ENCODE measurements around the gene SLA2. TPM values are rescaled to one million over a fixed set of nuclear protein-coding genes. Genes with fewer than 3 reads are reported as not detected.

Gene SLA2
- total RNA-seq, 2 experiments from 2014 or later: 19.9 to 21.3 TPM

DNA sequence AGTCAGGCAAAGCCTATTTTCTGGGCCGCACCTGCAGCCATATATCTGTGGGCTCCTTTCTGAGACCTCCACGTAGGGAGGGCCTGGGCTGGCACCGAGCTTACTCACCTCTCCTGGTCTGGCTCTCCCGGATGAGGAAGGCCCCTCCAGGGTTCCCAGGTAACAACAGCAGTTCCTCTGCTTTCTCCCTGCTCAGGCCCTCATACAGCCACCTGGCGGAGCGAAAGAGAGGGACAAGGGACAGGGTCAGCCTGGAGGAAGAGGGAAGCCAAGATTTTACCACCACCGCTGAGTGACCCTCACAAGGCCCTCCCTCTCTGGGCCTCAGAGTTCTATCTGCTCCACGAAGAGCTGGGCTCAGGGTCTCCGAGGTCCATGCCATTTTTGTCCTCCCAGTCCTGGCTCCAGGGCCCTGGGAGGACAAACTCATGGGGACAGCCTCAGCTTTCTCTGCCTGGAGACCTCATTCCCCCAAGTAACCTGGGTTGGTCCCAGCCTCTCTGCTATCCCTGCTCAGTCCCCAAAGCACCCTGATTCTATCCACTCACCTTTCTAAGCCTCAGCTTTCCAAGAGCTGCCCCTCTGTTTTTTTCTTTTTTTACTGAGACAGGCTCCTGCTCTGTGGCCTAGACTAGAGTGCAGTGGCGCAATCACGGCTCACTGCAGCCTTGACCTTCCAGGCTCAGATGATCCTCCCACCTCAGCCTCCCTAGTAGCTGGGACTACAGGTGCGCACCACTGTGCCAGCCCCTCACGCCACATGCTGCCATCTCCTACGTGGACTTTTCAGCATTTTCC lies 13.3 kb downstream of the SLA2 start:
- POLR2A ChIA-PET: interaction anchor here (0.8 to 1.5 kb wide), 2 partner anchors 13 to 27 kb away, joined by 3 to 4 read pairs; partner anchors contain the start of genes RAB5IF and SLA2
- peaks cover 68% of the 10 kb centered on the region for H3K36me3 ChIP-seq (ENCODE audit: insufficient read depth, low read length)
- H3K4me3 ChIP-seq (ENCODE audit: low read length): no peak overlapping the region
- H3K27me3 ChIP-seq (ENCODE audit: control insufficient read depth in 1 of 2, insufficient read depth in 2 of 2, low read length in 2 of 2): no peaks in the 10 kb centered on the region
- no peaks in the 10 kb centered on the region for H3K9me3 ChIP-seq (ENCODE audit: control insufficient read depth in 1 of 2, insufficient read depth in 1 of 2, low read length in 2 of 2)
- ATAC-seq (ENCODE audit: poor library complexity): no peak
- no peak overlapping the region for H3K4me3 Mint-ChIP-seq
- peaks cover 51% of the 10 kb centered on the region for H3K4me1 Mint-ChIP-seq (ENCODE audit: low read depth)
- CTCF ChIA-PET: interaction anchor here (0.5 kb wide), 1 partner anchor 143 kb away, joined by 3 read pairs; no protein-coding TSS in a partner anchor
- peaks cover 39% of the 10 kb centered on the region for H3K4me1 ChIP-seq (ENCODE audit: insufficient read depth, low read length)
- intact Hi-C loops (cut with DNase I, micrococcal nuclease): no loop called here
- TF ChIP-seq, protein P1, sequence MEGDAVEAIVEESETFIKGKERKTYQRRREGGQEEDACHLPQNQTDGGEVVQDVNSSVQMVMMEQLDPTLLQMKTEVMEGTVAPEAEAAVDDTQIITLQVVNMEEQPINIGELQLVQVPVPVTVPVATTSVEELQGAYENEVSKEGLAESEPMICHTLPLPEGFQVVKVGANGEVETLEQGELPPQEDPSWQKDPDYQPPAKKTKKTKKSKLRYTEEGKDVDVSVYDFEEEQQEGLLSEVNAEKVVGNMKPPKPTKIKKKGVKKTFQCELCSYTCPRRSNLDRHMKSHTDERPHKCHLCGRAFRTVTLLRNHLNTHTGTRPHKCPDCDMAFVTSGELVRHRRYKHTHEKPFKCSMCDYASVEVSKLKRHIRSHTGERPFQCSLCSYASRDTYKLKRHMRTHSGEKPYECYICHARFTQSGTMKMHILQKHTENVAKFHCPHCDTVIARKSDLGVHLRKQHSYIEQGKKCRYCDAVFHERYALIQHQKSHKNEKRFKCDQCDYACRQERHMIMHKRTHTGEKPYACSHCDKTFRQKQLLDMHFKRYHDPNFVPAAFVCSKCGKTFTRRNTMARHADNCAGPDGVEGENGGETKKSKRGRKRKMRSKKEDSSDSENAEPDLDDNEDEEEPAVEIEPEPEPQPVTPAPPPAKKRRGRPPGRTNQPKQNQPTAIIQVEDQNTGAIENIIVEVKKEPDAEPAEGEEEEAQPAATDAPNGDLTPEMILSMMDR (IDR thresholded peaks at IDR 0.05): no peak
- H3K36me3 Mint-ChIP-seq (ENCODE audit: low read depth): peaks cover 87% of the 10 kb centered on the region
- peak overlapping the region; percentile 88 for H3K27ac Mint-ChIP-seq
- H3K9me3 Mint-ChIP-seq: no peaks in the 10 kb centered on the region
- H3K27ac ChIP-seq (ENCODE audit: low read depth in 1 of 2, low read length in 2 of 2): no peak overlapping the region
- no peaks in the 10 kb centered on the region for H3K27me3 Mint-ChIP-seq
- DNase-seq: no peak

DNA sequence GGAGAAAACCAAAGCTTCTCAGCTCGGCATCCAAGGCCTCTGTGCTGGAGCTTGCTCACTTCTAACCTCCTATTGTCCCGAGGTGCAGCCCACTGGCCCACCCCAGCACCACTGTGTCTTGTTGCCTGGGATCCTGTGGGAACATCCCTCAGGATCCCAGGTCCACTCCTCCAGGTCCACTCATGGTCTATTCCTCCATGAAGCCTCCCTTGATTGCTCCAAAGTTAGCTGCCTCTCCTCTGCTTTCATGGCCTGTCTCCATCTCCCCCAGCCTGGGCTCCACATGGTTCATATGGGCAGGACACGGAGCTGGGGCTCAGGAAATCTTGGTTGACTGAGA lies 13.9 kb downstream of the SLA2 start:
- Histone ChIP-seq H3K36me3 (ENCODE audit: insufficient read depth, low read length) (peaks cover 70% of the 10 kb centered on the region), H3K27me3 (ENCODE audit: control insufficient read depth in 1 of 2, insufficient read depth in 2 of 2, low read length in 2 of 2) (no peaks in the 10 kb centered on the region), H3K4me1 (ENCODE audit: insufficient read depth, low read length) (peaks cover 43% of the 10 kb centered on the region), H3K9me3 (ENCODE audit: control insufficient read depth in 1 of 2, insufficient read depth in 1 of 2, low read length in 2 of 2) (no peaks in the 10 kb centered on the region), H3K4me3 (ENCODE audit: low read length) (no peak overlapping the region), H3K27ac (ENCODE audit: low read depth in 1 of 2, low read length in 2 of 2) (no peak overlapping the region)
- no peaks in the 10 kb centered on the region for H3K27me3 Mint-ChIP-seq
- H3K27ac Mint-ChIP-seq: peak overlapping the region; percentile 88
- no peak for DNase-seq
- ChIA-PET CTCF (no interaction called here), POLR2A (no interaction called here)
- ATAC-seq (ENCODE audit: poor library complexity): no peak
- intact Hi-C loops (cut with DNase I, micrococcal nuclease): no loop called here
- peaks cover 88% of the 10 kb centered on the region for H3K36me3 Mint-ChIP-seq (ENCODE audit: low read depth)
- no peaks in the 10 kb centered on the region for H3K9me3 Mint-ChIP-seq
- H3K4me3 Mint-ChIP-seq: peak overlapping the region; percentile 34
- H3K4me1 Mint-ChIP-seq (ENCODE audit: low read depth): peaks cover 57% of the 10 kb centered on the region
- TF ChIP-seq, protein P1 (IDR thresholded peaks at IDR 0.05): no peak

DNA sequence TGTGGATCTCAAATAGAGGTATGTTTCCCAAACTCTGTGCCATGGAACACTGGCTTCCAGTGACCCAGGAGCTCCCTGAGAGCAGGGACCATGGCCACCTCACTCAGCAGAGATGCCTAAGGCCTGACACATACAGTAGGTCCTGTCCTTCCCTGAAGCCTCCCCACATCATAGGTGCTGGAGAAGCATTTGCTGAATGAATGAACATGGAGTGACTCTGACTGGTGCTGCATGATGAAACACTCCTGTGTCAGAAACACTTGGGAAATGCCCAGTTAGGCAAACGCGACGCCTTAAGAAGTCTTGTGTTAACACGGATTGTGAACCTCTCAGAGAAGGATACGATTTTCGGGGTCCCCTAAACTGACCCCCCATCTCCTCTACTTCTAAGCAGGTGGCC lies 14.3 kb downstream of the SLA2 start:
- peaks cover 88% of the 10 kb centered on the region for H3K36me3 Mint-ChIP-seq (ENCODE audit: low read depth)
- H3K4me1 ChIP-seq (ENCODE audit: insufficient read depth, low read length): peaks cover 44% of the 10 kb centered on the region
- H3K9me3 Mint-ChIP-seq: no peaks in the 10 kb centered on the region
- peaks cover 74% of the 10 kb centered on the region for H3K36me3 ChIP-seq (ENCODE audit: insufficient read depth, low read length)
- H3K9me3 ChIP-seq (ENCODE audit: control insufficient read depth in 1 of 2, insufficient read depth in 1 of 2, low read length in 2 of 2): no peaks in the 10 kb centered on the region
- ChIA-PET CTCF (no interaction called here), POLR2A (no interaction called here)
- H3K4me3 ChIP-seq (ENCODE audit: low read length): no peak overlapping the region
- H3K27ac ChIP-seq (ENCODE audit: low read depth in 1 of 2, low read length in 2 of 2): peak overlapping the region; percentile 15 to 59
- intact Hi-C loops (cut with DNase I, micrococcal nuclease): loop anchor here in 1 of 2 experiments (2.0 kb wide), 1 partner anchor 13 kb away; no protein-coding TSS in a partner anchor
- H3K4me3 Mint-ChIP-seq: peak overlapping the region; percentile 34
- DNase-seq (no peak), ATAC-seq (ENCODE audit: poor library complexity) (no peak)
- no peaks in the 10 kb centered on the region for H3K27me3 ChIP-seq (ENCODE audit: control insufficient read depth in 1 of 2, insufficient read depth in 2 of 2, low read length in 2 of 2)
- H3K4me1 Mint-ChIP-seq (ENCODE audit: low read depth): peaks cover 58% of the 10 kb centered on the region
- TF ChIP-seq, protein P1 (IDR thresholded peaks at IDR 0.05): no peak
- H3K27ac Mint-ChIP-seq: peak overlapping the region; percentile 88
- no peaks in the 10 kb centered on the region for H3K27me3 Mint-ChIP-seq
